Activated CD4-positive, alpha-beta T cell treated with anti-CD3 and anti-CD28 coated beads, Interleukin-2, amount 10 ng/mL, durations not matched to agents 7 days and 5 days (primary cell): ENCODE data around the gene TM9SF2. TPM values are rescaled to one million over a fixed set of nuclear protein-coding genes. Genes with fewer than 3 reads are reported as not detected.

Experiments
- CTCF ChIA-PET: fragments of 350-600 bp; sonication (Branson Sonifier 250); formaldehyde crosslinking; loops from one replicate; lab custom pipeline; 2021; ENCODE audit warnings: antibody characterized with exemption; lab: Charles Lee
- POLR2A ChIA-PET: fragments of 350-600 bp; sonication (Branson Sonifier 250); formaldehyde crosslinking; loops from one replicate; lab custom pipeline; 2021; ENCODE audit warnings: antibody characterized with exemption; lab: Charles Lee
- DNase-seq: peaks from one replicate; pipeline ENCODE4 v3.0.0-alpha.2; 2020
- H3K27ac Mint-ChIP-seq: one replicate; pipeline ENCODE4 v1.8.0; 2021; ENCODE audit warnings: mild to moderate bottlenecking, moderate library complexity, mixed read lengths
- H3K27me3 Mint-ChIP-seq: one replicate; pipeline ENCODE4 v1.8.0; 2021; ENCODE audit warnings: mixed read lengths
- H3K36me3 Mint-ChIP-seq: one replicate; pipeline ENCODE4 v1.8.0; 2021; ENCODE audit warnings: low read depth, mixed read lengths
- H3K4me1 Mint-ChIP-seq: one replicate; pipeline ENCODE4 v1.8.0; 2021; ENCODE audit warnings: mixed read lengths
- H3K4me3 Mint-ChIP-seq: one replicate; pipeline ENCODE4 v1.8.0; 2021; ENCODE audit warnings: mild to moderate bottlenecking, moderate library complexity, mixed read lengths
- H3K9me3 Mint-ChIP-seq: one replicate; pipeline ENCODE4 v1.8.0; 2021; ENCODE audit warnings: mixed read lengths
- total RNA-seq, 2 experiments: library from RNA; stranded (reverse); gene quantifications; one replicate each; pipeline ENCODE4 v1.2.3, GENCODE V29; 2021

TM9SF2 gene
- total RNA-seq, 2 experiments from 2014 or later: 79.2 to 87.9 TPM

DNA sequence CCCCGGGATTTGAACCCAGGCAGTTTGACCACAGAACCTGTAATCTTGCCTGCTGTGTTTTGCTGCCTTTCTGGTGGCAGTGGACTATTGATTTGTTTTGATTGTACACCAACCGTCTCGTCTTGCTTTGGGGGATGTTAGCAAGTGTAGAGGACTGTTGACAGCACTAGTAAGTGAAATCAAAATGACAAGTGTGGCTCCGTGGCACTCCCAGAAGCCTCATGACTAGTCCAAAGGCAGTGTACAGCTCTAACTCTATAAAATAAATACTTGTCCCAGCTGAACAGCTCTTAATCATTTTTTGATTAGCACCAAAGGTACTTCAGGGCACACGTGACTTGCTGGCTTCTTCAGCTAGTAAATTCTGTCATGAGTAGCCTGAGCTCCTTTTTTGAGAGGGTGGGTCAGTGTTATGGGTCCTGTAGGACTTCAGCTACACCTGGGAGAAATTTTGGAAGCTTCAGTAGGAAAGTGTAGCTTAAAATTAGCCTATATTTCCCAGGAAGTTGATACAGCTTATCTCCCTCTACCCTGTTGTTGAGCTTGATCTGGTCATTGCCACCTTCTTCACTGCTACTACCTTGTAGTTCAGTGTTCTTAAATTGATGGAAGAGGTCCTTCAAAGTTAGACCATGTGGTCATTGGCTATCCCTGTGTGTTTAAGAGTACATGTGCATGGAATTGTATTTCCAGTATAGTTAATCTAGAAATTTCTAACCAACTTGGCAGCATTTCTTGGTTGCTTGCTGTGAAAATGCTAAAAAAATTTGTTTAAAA is 15.1 kb downstream of the TM9SF2 start:
- Mint-ChIP-seq H3K9me3 (no peaks in the 10 kb centered on the region), H3K27ac (peak overlapping the region; percentile 54), H3K36me3 (peaks cover 26% of the 10 kb centered on the region), H3K27me3 (no peaks in the 10 kb centered on the region), H3K4me3 (no peak overlapping the region), H3K4me1 (peaks cover 30% of the 10 kb centered on the region)
- no peak for DNase-seq
- ChIA-PET POLR2A (interaction anchor here (0.7 to 0.8 kb wide), 2 partner anchors 9 to 15 kb away, joined by 3 to 4 read pairs; partner anchors contain the start of gene TM9SF2), CTCF (interaction anchor here (0.8 to 1.4 kb wide), 4 partner anchors 10 to 220 kb away, joined by 3 to 8 read pairs (median 4); no protein-coding TSS in a partner anchor)

DNA sequence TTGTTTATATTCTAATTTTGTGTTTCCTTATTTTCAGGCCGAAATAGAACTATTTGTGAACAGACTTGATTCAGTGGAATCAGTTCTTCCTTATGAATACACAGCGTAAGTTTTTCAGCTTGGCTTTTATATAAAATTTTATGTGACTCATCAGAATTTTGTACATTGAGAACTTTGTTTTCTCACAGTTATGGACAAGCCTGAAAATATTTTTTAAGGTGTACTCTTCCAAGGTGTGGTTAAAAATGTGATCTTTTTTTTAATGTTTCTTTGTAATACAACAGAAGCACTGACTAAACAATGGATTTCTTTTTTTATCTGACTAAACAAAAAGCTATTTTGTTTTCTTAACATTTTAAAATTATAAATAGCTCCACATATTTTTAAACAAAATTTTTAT is 16.3 kb downstream of the TM9SF2 start:
- Mint-ChIP-seq H3K4me3 (no peak overlapping the region), H3K27ac (no peak overlapping the region), H3K4me1 (peaks cover 23% of the 10 kb centered on the region), H3K9me3 (no peaks in the 10 kb centered on the region), H3K36me3 (peaks cover 35% of the 10 kb centered on the region), H3K27me3 (no peaks in the 10 kb centered on the region)
- DNase-seq: no peak
- ChIA-PET CTCF (interaction anchor here (1.0 to 1.1 kb wide), 2 partner anchors 10 to 46 kb away, joined by 3 read pairs; no protein-coding TSS in a partner anchor), POLR2A (no interaction called here)

DNA sequence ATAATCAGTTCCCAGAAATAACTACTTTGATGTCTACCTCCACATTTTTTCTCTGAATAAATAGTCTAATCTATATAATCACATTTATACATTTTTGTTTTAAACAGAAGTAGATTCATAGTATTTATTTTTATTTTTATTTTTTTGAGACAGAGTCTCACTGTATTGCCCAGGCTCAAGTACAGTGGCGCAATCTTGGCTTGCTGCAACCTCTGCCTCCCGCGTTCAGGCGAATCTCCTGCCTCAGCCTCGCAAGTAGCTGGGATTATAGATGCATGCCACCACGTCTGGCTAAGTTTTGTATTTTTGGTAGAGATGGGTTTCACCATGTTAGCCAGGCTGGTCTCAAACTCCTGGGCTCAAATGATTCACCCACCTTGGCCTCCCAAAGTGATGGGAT is 16.7 kb downstream of the TM9SF2 start:
- no peaks in the 10 kb centered on the region for H3K27me3 Mint-ChIP-seq
- ChIA-PET CTCF (interaction anchor here (0.6 to 1.1 kb wide), 3 partner anchors 10 to 72 kb away, joined by 3 read pairs; no protein-coding TSS in a partner anchor), POLR2A (no interaction called here)
- peaks cover 35% of the 10 kb centered on the region for H3K36me3 Mint-ChIP-seq
- no peak overlapping the region for H3K27ac Mint-ChIP-seq
- DNase-seq: no peak
- H3K4me1 Mint-ChIP-seq: peaks cover 19% of the 10 kb centered on the region
- H3K9me3 Mint-ChIP-seq: no peaks in the 10 kb centered on the region
- no peak overlapping the region for H3K4me3 Mint-ChIP-seq

GRCh38 chr13:99522298-99522697 is 21.0 kb downstream of the TM9SF2 start:
- Mint-ChIP-seq H3K36me3 (peaks cover 66% of the 10 kb centered on the region), H3K27ac (no peak overlapping the region)

GRCh38 chr13:99523838-99524237 is 22.6 kb downstream of the TM9SF2 start:
- Mint-ChIP-seq H3K4me3 (no peak overlapping the region), H3K4me1 (peaks cover 39% of the 10 kb centered on the region), H3K36me3 (peaks cover 68% of the 10 kb centered on the region), H3K27ac (no peak overlapping the region), H3K9me3 (peaks cover 8% of the 10 kb centered on the region), H3K27me3 (no peaks in the 10 kb centered on the region)
- POLR2A ChIA-PET: no interaction called here
- no peak for DNase-seq
- CTCF ChIA-PET: no interaction called here

More at GRCh38 chr13:99522298-99522697, 21.0 kb downstream of the TM9SF2 start:
- peaks cover 28% of the 10 kb centered on the region for H3K4me1 Mint-ChIP-seq
- peaks cover 8% of the 10 kb centered on the region for H3K9me3 Mint-ChIP-seq
- H3K27me3 Mint-ChIP-seq: no peaks in the 10 kb centered on the region
- ChIA-PET CTCF (no interaction called here), POLR2A (no interaction called here)
- DNase-seq: no peak
- no peak overlapping the region for H3K4me3 Mint-ChIP-seq

DNA sequence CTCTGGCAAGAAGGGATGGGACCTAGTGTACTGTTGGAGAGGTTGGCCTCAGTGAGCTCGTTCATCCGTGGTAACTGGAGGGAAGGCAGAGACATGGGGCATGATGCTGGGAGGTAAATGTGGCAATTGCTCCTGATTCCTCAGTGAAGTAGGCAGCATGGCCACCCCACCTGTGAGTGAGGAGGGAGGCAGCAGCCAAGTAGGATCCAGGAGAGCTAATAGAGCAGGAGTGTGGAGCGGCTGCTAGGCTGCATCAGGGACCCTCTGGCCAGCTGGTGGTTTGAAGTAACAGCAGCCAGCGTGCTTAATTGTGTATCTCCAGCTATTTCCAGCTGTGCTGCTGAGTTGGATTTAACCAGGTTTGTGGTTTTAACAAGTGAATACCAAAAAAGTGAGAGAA is 24.7 kb downstream of the TM9SF2 start:
- POLR2A ChIA-PET: no interaction called here
- H3K9me3 Mint-ChIP-seq: peaks cover 8% of the 10 kb centered on the region
- H3K4me3 Mint-ChIP-seq: no peak overlapping the region
- no peak for DNase-seq
- peaks cover 68% of the 10 kb centered on the region for H3K36me3 Mint-ChIP-seq
- H3K27me3 Mint-ChIP-seq: no peaks in the 10 kb centered on the region
- peak overlapping the region; percentile 72 for H3K27ac Mint-ChIP-seq
- CTCF ChIA-PET: interaction anchor here (0.9 to 1.6 kb wide), 2 partner anchors 24 to 80 kb away, joined by 3 read pairs; no protein-coding TSS in a partner anchor
- peaks cover 39% of the 10 kb centered on the region for H3K4me1 Mint-ChIP-seq

DNA sequence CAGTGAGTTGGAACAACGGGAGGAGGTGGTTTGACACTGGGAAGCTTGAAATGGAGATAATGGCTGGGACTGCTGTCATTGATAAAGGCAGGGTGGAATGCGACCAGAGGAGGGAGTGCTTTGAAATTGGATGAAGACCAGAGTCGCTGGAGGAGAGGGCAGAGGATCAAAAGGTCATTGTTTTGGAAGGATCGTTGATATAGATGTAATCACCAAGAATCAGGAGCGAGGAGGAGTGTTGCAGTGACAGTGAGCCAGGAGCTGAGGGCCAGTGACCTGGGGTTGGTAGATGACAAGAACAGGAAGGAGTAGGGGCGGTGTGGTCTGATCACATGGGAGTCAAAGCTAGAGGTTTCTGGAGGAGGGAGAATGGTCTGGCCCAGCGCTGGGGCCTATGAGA is 25.3 kb downstream of the TM9SF2 start:
- Mint-ChIP-seq H3K27ac (peak overlapping the region; percentile 68), H3K27me3 (no peaks in the 10 kb centered on the region), H3K4me1 (peaks cover 39% of the 10 kb centered on the region), H3K4me3 (no peak overlapping the region), H3K9me3 (peaks cover 8% of the 10 kb centered on the region), H3K36me3 (peaks cover 69% of the 10 kb centered on the region)
- no peak for DNase-seq
- POLR2A ChIA-PET: no interaction called here
- CTCF ChIA-PET: interaction anchor here (0.6 to 1.6 kb wide), 2 partner anchors 13 to 25 kb away, joined by 3 read pairs; no protein-coding TSS in a partner anchor

- H3K4me1 Mint-ChIP-seq: peaks cover 39% of the 10 kb centered on the region
- POLR2A ChIA-PET: no interaction called here
- H3K9me3 Mint-ChIP-seq: peaks cover 8% of the 10 kb centered on the region
- peaks cover 65% of the 10 kb centered on the region for H3K36me3 Mint-ChIP-seq
- peak overlapping the region; percentile 68 for H3K27ac Mint-ChIP-seq
- H3K27me3 Mint-ChIP-seq: no peaks in the 10 kb centered on the region
- H3K4me3 Mint-ChIP-seq: no peak overlapping the region
- CTCF ChIA-PET: interaction anchor here (1.6 kb wide), 1 partner anchor 25 kb away, joined by 3 read pairs; no protein-coding TSS in a partner anchor
- peak; percentile 47 for DNase-seq
Measured at GRCh38 chr13:99527301-99527700, 26.0 kb downstream of the TM9SF2 start.

DNA sequence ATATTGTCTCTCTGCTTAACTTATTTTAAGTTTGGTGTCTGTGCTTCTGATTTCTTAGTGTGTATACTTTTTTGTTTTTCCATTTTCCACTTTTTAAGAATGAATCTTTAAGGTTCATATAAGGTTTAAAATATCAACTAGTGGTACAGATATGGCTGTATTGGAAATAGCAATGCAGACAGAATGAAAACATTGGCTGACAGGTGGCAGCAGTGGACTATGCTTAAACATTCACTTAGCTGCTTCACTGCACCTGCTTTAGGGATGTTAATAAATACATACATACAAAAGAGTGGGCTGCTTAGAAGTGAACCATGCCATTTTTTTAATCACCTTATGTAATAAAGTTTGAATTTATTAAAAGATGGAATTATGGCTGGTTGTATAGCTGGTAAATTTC is 27.3 kb downstream of the TM9SF2 start:
- H3K4me1 Mint-ChIP-seq: peaks cover 39% of the 10 kb centered on the region
- no peak overlapping the region for H3K27ac Mint-ChIP-seq
- ChIA-PET CTCF (no interaction called here), POLR2A (no interaction called here)
- peaks cover 8% of the 10 kb centered on the region for H3K9me3 Mint-ChIP-seq
- H3K36me3 Mint-ChIP-seq: peaks cover 55% of the 10 kb centered on the region
- no peaks in the 10 kb centered on the region for H3K27me3 Mint-ChIP-seq
- no peak overlapping the region for H3K4me3 Mint-ChIP-seq
- DNase-seq: peak; percentile 63

- ChIA-PET CTCF (interaction anchor here (0.6 to 1.0 kb wide), 2 partner anchors 20 to 884 kb away, joined by 3 to 4 read pairs; no protein-coding TSS in a partner anchor), POLR2A (no interaction called here)
- DNase-seq: no peak
- Mint-ChIP-seq H3K4me3 (no peak overlapping the region), H3K27me3 (no peaks in the 10 kb centered on the region), H3K9me3 (no peaks in the 10 kb centered on the region), H3K36me3 (peaks cover 43% of the 10 kb centered on the region), H3K27ac (no peak overlapping the region), H3K4me1 (peaks cover 17% of the 10 kb centered on the region)
Measured at GRCh38 chr13:99536023-99536422, 34.8 kb downstream of the TM9SF2 start.

- H3K27ac Mint-ChIP-seq: peak overlapping the region; percentile 73
- no peaks in the 10 kb centered on the region for H3K9me3 Mint-ChIP-seq
- no peaks in the 10 kb centered on the region for H3K27me3 Mint-ChIP-seq
- peaks cover 66% of the 10 kb centered on the region for H3K36me3 Mint-ChIP-seq
- peaks cover 41% of the 10 kb centered on the region for H3K4me1 Mint-ChIP-seq
- H3K4me3 Mint-ChIP-seq: no peak overlapping the region
- no peak for DNase-seq
- CTCF ChIA-PET: interaction anchor here (0.8 to 2.3 kb wide), 2 partner anchors 31 to 52 kb away, joined by 3 to 7 read pairs; no protein-coding TSS in a partner anchor
- POLR2A ChIA-PET: no interaction called here
Measured at GRCh38 chr13:99540530-99540929, 39.3 kb downstream of the TM9SF2 start.

GRCh38 chr13:99542788-99543406 is 41.6 kb downstream of the TM9SF2 start:
- Mint-ChIP-seq H3K27ac (peak overlapping the region; percentile 92), H3K9me3 (no peaks in the 10 kb centered on the region), H3K27me3 (no peaks in the 10 kb centered on the region), H3K4me1 (peaks cover 62% of the 10 kb centered on the region), H3K4me3 (peak overlapping the region; percentile 45), H3K36me3 (peaks cover 77% of the 10 kb centered on the region)
- CTCF ChIA-PET: interaction anchor here (0.6 to 1.0 kb wide), 2 partner anchors 16 to 22 kb away, joined by 3 read pairs; no protein-coding TSS in a partner anchor
- DNase-seq: peak; percentile 59
- POLR2A ChIA-PET: no interaction called here
